WTC11 (cell line): ENCODE data around the gene MED12L. TPM values are rescaled to one million over a fixed set of nuclear protein-coding genes. Genes with fewer than 3 reads are reported as not detected.

Source experiments
- ATAC-seq: fragments of 200-7000 bp; cut with Tn5 transposase; 2 replicates; pipeline ENCODE4 v1.10.0; 2021; ENCODE audit warnings: mild to moderate bottlenecking, moderate library complexity
- CTCF ChIA-PET: fragments of 300-600 bp; sonication (Branson Sonifier 250); formaldehyde crosslinking; loops from one replicate; lab custom pipeline; 2021; ENCODE audit warnings: antibody characterized with exemption; lab: Charles Lee
- POLR2A ChIA-PET: fragments of 350-600 bp; sonication (Branson Sonifier 250); formaldehyde crosslinking; loops from one replicate; lab custom pipeline; 2021; ENCODE audit warnings: antibody characterized with exemption; lab: Charles Lee
- DNase-seq: peaks from one replicate; pipeline ENCODE4 v3.0.0; 2021; ENCODE audit warnings: low spot score
- H3K27ac Mint-ChIP-seq: 2 replicates; pipeline ENCODE4 v1.8.0; 2021; ENCODE audit warnings: mixed read lengths
- H3K27me3 Mint-ChIP-seq: 2 replicates; pipeline ENCODE4 v1.8.0; 2021; ENCODE audit warnings: low read depth, mild to moderate bottlenecking, moderate library complexity, mixed read lengths
- H3K36me3 Mint-ChIP-seq: 2 replicates; pipeline ENCODE4 v1.8.0; 2021; ENCODE audit warnings: mixed read lengths
- H3K4me1 Mint-ChIP-seq: 2 replicates; pipeline ENCODE4 v1.8.0; 2022; ENCODE audit warnings: mixed read lengths
- H3K4me3 Mint-ChIP-seq: 2 replicates; pipeline ENCODE4 v1.8.0; 2021; ENCODE audit warnings: mild to moderate bottlenecking, moderate library complexity, mixed read lengths
- H3K9me3 Mint-ChIP-seq: 2 replicates; pipeline ENCODE4 v1.8.0; 2021; ENCODE audit warnings: mixed read lengths
- CREB1 ChIP-seq: sonication (generic); formaldehyde crosslinking; IDR thresholded peaks from 2 replicates; pipeline ENCODE4 v1.8.0; 2023; ENCODE audit warnings: mild to moderate bottlenecking, missing genetic modification reagents
- ETV6 ChIP-seq: sonication (generic); formaldehyde crosslinking; IDR thresholded peaks from 2 replicates; pipeline ENCODE4 v1.8.1; 2022; ENCODE audit warnings: mild to moderate bottlenecking, missing genetic modification reagents
- IRF2 ChIP-seq: sonication (generic); formaldehyde crosslinking; IDR thresholded peaks from 2 replicates; pipeline ENCODE4 v1.8.0; 2022; ENCODE audit warnings: low read depth, missing genetic modification reagents, borderline replicate concordance
- JUN ChIP-seq: sonication (generic); formaldehyde crosslinking; IDR thresholded peaks from 2 replicates; pipeline ENCODE4 v1.8.0; 2023; ENCODE audit warnings: mild to moderate bottlenecking, missing genetic modification reagents
- NR1H2 ChIP-seq: sonication (generic); formaldehyde crosslinking; IDR thresholded peaks from 2 replicates; pipeline ENCODE4 v1.9.0; 2021; ENCODE audit warnings: mild to moderate bottlenecking, moderate library complexity, missing genetic modification reagents
- PRRX2 ChIP-seq: fragments of 250-450 bp; sonication (Bioruptor Pico); IDR thresholded peaks from 2 replicates; pipeline ENCODE4 v1.8.0; 2021; ENCODE audit warnings: mild to moderate bottlenecking
- SMAD3 ChIP-seq: sonication (generic); formaldehyde crosslinking; IDR thresholded peaks from 2 replicates; pipeline ENCODE4 v1.8.0; 2022; ENCODE audit warnings: missing genetic modification reagents, mild to moderate bottlenecking, borderline replicate concordance
- SP1 ChIP-seq: sonication (generic); formaldehyde crosslinking; conservative IDR thresholded peaks from 2 replicates; pipeline ENCODE4 v1.8.1; 2022; ENCODE audit warnings: missing genetic modification reagents
- TCF7 ChIP-seq: sonication (generic); formaldehyde crosslinking; IDR thresholded peaks from 2 replicates; pipeline ENCODE4 v1.8.0; 2022; ENCODE audit warnings: mild to moderate bottlenecking, low read depth, missing genetic modification reagents, moderate library complexity
- ZNF423 ChIP-seq: fragments of 250-450 bp; sonication (Bioruptor Pico); IDR thresholded peaks from 2 replicates; pipeline ENCODE4 v2.1.2; 2022; ENCODE audit warnings: mild to moderate bottlenecking, moderate library complexity
- total RNA-seq: library from RNA; stranded (reverse); gene quantifications from 3 replicates; pipeline ENCODE4 v1.2.3, GENCODE V29; 2021
- TF ChIP-seq, protein P1 (sequence below): sonication (generic); formaldehyde crosslinking; IDR thresholded peaks from 2 replicates; pipeline ENCODE4 v1.8.0; 2023; ENCODE audit warnings: missing genetic modification reagents, mild to moderate bottlenecking, borderline replicate concordance
- TF ChIP-seq, protein P2 (sequence below): sonication (generic); formaldehyde crosslinking; IDR thresholded peaks from 2 replicates; pipeline ENCODE4 v1.8.1; 2023; ENCODE audit warnings: mild to moderate bottlenecking, missing genetic modification reagents, moderate library complexity
- TF ChIP-seq, protein P3 (sequence below): sonication (generic); formaldehyde crosslinking; IDR thresholded peaks from 2 replicates; pipeline ENCODE4 v1.8.0; 2023; ENCODE audit warnings: mild to moderate bottlenecking, missing genetic modification reagents
- TF ChIP-seq, protein P4 (sequence below): fragments of 250-450 bp; sonication (Bioruptor Pico); IDR thresholded peaks from 2 replicates; pipeline ENCODE4 v1.9.0; 2021; ENCODE audit warnings: mild to moderate bottlenecking
- TF ChIP-seq, protein P5 (sequence below): sonication (generic); formaldehyde crosslinking; IDR thresholded peaks from 2 replicates; pipeline ENCODE4 v1.8.0; 2022; ENCODE audit warnings: missing genetic modification reagents
- TF ChIP-seq, protein P6 (sequence below): fragments of 200-600 bp; IDR thresholded peaks from 2 replicates; pipeline ENCODE4 v1.8.0; 2022; ENCODE audit warnings: antibody characterized with exemption

The MED12L gene
- total RNA-seq, 1 experiment from 2014 or later: 27.4 TPM

DNA sequence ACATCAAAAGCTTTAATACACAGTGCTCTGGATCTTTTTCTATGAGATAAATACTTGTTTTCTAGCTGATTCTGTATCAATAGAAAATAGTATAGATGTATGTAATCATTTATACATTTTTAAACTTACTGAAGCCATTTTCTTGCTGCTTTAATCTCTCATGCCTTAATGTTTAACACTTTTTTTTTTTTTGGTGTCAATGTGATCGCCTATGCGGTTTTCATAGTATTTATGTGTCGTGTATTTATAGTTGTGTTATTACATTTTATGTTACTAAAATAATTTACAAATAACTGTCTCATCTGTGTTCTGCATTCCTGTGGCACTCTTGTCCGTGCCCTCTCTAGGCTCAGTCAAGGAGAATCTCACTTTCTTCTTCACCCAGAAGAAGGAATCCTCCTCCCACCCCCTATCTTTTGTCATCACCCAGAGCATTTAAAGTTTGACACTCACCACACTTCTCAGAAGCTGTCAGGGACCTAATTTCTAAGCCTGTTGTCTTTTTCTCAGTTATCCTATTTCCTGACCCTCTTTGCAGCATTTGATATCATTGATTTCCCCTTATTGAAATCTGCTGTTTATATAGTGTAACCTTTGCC is 138.9 kb downstream of the MED12L start:
- Mint-ChIP-seq H3K4me3 (no peak overlapping the region), H3K9me3 (peaks cover 33% of the 10 kb centered on the region), H3K27me3 (no peaks in the 10 kb centered on the region; the same call in 1 of the 2 replicates), H3K27ac (no peak overlapping the region), H3K4me1 (peaks cover 13% of the 10 kb centered on the region), H3K36me3 (peaks cover 37% of the 10 kb centered on the region)
- CTCF ChIA-PET: no interaction called here
- DNase-seq (no peak), ATAC-seq (no peak)
- TF ChIP-seq, protein P1, sequence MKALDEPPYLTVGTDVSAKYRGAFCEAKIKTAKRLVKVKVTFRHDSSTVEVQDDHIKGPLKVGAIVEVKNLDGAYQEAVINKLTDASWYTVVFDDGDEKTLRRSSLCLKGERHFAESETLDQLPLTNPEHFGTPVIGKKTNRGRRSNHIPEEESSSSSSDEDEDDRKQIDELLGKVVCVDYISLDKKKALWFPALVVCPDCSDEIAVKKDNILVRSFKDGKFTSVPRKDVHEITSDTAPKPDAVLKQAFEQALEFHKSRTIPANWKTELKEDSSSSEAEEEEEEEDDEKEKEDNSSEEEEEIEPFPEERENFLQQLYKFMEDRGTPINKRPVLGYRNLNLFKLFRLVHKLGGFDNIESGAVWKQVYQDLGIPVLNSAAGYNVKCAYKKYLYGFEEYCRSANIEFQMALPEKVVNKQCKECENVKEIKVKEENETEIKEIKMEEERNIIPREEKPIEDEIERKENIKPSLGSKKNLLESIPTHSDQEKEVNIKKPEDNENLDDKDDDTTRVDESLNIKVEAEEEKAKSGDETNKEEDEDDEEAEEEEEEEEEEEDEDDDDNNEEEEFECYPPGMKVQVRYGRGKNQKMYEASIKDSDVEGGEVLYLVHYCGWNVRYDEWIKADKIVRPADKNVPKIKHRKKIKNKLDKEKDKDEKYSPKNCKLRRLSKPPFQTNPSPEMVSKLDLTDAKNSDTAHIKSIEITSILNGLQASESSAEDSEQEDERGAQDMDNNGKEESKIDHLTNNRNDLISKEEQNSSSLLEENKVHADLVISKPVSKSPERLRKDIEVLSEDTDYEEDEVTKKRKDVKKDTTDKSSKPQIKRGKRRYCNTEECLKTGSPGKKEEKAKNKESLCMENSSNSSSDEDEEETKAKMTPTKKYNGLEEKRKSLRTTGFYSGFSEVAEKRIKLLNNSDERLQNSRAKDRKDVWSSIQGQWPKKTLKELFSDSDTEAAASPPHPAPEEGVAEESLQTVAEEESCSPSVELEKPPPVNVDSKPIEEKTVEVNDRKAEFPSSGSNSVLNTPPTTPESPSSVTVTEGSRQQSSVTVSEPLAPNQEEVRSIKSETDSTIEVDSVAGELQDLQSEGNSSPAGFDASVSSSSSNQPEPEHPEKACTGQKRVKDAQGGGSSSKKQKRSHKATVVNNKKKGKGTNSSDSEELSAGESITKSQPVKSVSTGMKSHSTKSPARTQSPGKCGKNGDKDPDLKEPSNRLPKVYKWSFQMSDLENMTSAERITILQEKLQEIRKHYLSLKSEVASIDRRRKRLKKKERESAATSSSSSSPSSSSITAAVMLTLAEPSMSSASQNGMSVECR (CRISPR knock-in tag): no peak
- TF ChIP-seq ZNF423 (CRISPR knock-in tag): no peak
- TF ChIP-seq NR1H2 (CRISPR knock-in tag): no peak
- TF ChIP-seq, protein P2, sequence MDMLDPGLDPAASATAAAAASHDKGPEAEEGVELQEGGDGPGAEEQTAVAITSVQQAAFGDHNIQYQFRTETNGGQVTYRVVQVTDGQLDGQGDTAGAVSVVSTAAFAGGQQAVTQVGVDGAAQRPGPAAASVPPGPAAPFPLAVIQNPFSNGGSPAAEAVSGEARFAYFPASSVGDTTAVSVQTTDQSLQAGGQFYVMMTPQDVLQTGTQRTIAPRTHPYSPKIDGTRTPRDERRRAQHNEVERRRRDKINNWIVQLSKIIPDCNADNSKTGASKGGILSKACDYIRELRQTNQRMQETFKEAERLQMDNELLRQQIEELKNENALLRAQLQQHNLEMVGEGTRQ (CRISPR knock-in tag): no peak
- no peak for TF ChIP-seq CREB1 (CRISPR knock-in tag)
- no peak for TF ChIP-seq SP1 (CRISPR knock-in tag)
- TF ChIP-seq JUN (CRISPR knock-in tag): no peak
- no peak for TF ChIP-seq ETV6
- TF ChIP-seq, protein P3, sequence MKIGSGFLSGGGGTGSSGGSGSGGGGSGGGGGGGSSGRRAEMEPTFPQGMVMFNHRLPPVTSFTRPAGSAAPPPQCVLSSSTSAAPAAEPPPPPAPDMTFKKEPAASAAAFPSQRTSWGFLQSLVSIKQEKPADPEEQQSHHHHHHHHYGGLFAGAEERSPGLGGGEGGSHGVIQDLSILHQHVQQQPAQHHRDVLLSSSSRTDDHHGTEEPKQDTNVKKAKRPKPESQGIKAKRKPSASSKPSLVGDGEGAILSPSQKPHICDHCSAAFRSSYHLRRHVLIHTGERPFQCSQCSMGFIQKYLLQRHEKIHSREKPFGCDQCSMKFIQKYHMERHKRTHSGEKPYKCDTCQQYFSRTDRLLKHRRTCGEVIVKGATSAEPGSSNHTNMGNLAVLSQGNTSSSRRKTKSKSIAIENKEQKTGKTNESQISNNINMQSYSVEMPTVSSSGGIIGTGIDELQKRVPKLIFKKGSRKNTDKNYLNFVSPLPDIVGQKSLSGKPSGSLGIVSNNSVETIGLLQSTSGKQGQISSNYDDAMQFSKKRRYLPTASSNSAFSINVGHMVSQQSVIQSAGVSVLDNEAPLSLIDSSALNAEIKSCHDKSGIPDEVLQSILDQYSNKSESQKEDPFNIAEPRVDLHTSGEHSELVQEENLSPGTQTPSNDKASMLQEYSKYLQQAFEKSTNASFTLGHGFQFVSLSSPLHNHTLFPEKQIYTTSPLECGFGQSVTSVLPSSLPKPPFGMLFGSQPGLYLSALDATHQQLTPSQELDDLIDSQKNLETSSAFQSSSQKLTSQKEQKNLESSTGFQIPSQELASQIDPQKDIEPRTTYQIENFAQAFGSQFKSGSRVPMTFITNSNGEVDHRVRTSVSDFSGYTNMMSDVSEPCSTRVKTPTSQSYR (CRISPR knock-in tag): no peak
- TF ChIP-seq, protein P4, sequence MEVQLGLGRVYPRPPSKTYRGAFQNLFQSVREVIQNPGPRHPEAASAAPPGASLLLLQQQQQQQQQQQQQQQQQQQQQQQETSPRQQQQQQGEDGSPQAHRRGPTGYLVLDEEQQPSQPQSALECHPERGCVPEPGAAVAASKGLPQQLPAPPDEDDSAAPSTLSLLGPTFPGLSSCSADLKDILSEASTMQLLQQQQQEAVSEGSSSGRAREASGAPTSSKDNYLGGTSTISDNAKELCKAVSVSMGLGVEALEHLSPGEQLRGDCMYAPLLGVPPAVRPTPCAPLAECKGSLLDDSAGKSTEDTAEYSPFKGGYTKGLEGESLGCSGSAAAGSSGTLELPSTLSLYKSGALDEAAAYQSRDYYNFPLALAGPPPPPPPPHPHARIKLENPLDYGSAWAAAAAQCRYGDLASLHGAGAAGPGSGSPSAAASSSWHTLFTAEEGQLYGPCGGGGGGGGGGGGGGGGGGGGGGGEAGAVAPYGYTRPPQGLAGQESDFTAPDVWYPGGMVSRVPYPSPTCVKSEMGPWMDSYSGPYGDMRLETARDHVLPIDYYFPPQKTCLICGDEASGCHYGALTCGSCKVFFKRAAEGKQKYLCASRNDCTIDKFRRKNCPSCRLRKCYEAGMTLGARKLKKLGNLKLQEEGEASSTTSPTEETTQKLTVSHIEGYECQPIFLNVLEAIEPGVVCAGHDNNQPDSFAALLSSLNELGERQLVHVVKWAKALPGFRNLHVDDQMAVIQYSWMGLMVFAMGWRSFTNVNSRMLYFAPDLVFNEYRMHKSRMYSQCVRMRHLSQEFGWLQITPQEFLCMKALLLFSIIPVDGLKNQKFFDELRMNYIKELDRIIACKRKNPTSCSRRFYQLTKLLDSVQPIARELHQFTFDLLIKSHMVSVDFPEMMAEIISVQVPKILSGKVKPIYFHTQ (CRISPR knock-in tag): no peak
- no peak for TF ChIP-seq IRF2 (CRISPR knock-in tag)
- TF ChIP-seq PRRX2: no peak
- POLR2A ChIA-PET: no interaction called here

DNA sequence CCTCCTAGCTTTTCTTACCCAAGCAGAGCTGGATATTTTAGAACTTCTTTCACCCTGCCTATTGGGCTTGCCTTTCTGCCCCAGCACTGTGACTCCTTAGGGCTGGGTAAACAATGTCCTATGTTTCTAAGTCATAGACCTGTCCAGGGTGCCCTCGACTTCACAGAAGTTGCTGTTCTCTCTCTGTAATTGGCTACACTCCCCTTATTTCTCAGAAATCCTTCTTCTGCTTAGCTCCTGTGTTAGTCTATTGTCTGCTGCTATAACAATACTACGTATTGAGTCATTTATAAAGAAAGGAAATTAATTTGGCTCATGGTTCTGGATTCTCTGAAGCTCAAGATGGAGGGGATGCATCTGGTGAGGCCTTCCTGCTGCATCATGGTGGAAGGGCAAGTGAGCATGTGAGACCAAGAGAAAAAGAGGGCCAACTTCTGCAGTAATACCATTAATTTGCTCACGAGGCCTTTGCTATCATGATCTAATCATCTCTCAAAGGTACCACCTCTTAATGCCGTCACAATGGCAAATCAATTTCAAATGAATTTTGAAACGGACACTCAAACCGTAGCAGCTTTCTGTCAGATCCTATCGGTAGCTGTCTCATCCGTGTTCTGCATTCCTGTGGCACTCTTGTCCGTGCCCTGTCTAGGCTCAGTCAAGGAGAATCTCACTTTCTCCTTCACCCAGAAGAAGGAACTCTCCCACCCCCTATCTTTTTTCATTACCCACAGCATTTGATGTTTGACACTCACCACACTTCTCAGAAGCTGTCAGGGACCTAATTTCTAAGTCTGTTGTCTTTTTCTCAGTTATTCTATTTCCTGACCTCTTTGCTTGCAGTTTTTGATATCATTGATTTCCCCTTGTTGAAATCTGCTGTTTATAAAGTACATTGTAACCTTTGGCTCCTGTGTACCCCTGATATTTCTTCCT is 139.8 kb downstream of the MED12L start:
- peaks cover 27% of the 10 kb centered on the region for H3K9me3 Mint-ChIP-seq
- peaks cover 27% of the 10 kb centered on the region for H3K36me3 Mint-ChIP-seq
- no peaks in the 10 kb centered on the region; the same call in 1 of the 2 replicates for H3K27me3 Mint-ChIP-seq
- ChIA-PET CTCF (interaction anchor here (1.1 kb wide), 1 partner anchor 55 kb away, joined by 4 read pairs; no protein-coding TSS in a partner anchor), POLR2A (no interaction called here)
- no peak overlapping the region for H3K4me3 Mint-ChIP-seq
- ATAC-seq (no peak), DNase-seq (no peak)
- H3K27ac Mint-ChIP-seq: no peak overlapping the region
- peaks cover 16% of the 10 kb centered on the region for H3K4me1 Mint-ChIP-seq
- TF ChIP-seq CREB1 (CRISPR knock-in tag) (no peak), TCF7 (CRISPR knock-in tag) (no peak), SMAD3 (CRISPR knock-in tag) (no peak)
- TF ChIP-seq, protein P5, sequence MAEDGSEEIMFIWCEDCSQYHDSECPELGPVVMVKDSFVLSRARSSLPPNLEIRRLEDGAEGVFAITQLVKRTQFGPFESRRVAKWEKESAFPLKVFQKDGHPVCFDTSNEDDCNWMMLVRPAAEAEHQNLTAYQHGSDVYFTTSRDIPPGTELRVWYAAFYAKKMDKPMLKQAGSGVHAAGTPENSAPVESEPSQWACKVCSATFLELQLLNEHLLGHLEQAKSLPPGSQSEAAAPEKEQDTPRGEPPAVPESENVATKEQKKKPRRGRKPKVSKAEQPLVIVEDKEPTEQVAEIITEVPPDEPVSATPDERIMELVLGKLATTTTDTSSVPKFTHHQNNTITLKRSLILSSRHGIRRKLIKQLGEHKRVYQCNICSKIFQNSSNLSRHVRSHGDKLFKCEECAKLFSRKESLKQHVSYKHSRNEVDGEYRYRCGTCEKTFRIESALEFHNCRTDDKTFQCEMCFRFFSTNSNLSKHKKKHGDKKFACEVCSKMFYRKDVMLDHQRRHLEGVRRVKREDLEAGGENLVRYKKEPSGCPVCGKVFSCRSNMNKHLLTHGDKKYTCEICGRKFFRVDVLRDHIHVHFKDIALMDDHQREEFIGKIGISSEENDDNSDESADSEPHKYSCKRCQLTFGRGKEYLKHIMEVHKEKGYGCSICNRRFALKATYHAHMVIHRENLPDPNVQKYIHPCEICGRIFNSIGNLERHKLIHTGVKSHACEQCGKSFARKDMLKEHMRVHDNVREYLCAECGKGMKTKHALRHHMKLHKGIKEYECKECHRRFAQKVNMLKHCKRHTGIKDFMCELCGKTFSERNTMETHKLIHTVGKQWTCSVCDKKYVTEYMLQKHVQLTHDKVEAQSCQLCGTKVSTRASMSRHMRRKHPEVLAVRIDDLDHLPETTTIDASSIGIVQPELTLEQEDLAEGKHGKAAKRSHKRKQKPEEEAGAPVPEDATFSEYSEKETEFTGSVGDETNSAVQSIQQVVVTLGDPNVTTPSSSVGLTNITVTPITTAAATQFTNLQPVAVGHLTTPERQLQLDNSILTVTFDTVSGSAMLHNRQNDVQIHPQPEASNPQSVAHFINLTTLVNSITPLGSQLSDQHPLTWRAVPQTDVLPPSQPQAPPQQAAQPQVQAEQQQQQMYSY (CRISPR knock-in tag): no peak
- TF ChIP-seq, protein P6, sequence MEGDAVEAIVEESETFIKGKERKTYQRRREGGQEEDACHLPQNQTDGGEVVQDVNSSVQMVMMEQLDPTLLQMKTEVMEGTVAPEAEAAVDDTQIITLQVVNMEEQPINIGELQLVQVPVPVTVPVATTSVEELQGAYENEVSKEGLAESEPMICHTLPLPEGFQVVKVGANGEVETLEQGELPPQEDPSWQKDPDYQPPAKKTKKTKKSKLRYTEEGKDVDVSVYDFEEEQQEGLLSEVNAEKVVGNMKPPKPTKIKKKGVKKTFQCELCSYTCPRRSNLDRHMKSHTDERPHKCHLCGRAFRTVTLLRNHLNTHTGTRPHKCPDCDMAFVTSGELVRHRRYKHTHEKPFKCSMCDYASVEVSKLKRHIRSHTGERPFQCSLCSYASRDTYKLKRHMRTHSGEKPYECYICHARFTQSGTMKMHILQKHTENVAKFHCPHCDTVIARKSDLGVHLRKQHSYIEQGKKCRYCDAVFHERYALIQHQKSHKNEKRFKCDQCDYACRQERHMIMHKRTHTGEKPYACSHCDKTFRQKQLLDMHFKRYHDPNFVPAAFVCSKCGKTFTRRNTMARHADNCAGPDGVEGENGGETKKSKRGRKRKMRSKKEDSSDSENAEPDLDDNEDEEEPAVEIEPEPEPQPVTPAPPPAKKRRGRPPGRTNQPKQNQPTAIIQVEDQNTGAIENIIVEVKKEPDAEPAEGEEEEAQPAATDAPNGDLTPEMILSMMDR: no peak
